Activated B cell treated with CpG ODN at 0.5 μM for 24 hours (primary cell): ENCODE data around the gene PKP4. TPM values are rescaled to one million over a fixed set of nuclear protein-coding genes. Genes with fewer than 3 reads are reported as not detected.

Source experiments
- ATAC-seq: fragments of 200-7000 bp; cut with Tn5 transposase; one replicate; pipeline ENCODE4 v1.10.0; 2021; ENCODE audit warnings: low read depth, mild to moderate bottlenecking, moderate library complexity
- CTCF ChIA-PET: fragments of 350-600 bp; sonication (Branson Sonifier 250); formaldehyde crosslinking; loops from one replicate; lab custom pipeline; 2021; ENCODE audit warnings: antibody characterized with exemption; lab: Charles Lee
- POLR2A ChIA-PET: fragments of 350-600 bp; sonication (Branson Sonifier 250); formaldehyde crosslinking; loops from one replicate; lab custom pipeline; 2021; ENCODE audit warnings: antibody characterized with exemption; lab: Charles Lee
- DNase-seq: peaks from one replicate; pipeline ENCODE4 v3.0.0; 2022
- H3K27ac Mint-ChIP-seq: one replicate; pipeline ENCODE4 v1.8.0; 2020; ENCODE audit warnings: mixed read lengths
- H3K27me3 Mint-ChIP-seq: one replicate; pipeline ENCODE4 v1.8.0; 2021; ENCODE audit warnings: mixed read lengths
- H3K36me3 Mint-ChIP-seq: one replicate; pipeline ENCODE4 v1.8.0; 2021; ENCODE audit warnings: low read depth, mixed read lengths
- H3K4me1 Mint-ChIP-seq: one replicate; pipeline ENCODE4 v1.8.0; 2021; ENCODE audit warnings: mixed read lengths
- H3K4me3 Mint-ChIP-seq: one replicate; pipeline ENCODE4 v1.8.0; 2020; ENCODE audit warnings: mild to moderate bottlenecking, mixed read lengths
- H3K9me3 Mint-ChIP-seq: one replicate; pipeline ENCODE4 v1.8.0; 2020; ENCODE audit warnings: mixed read lengths
- CTCF ChIP-seq: fragments of 200-600 bp; IDR thresholded peaks from one replicate; pipeline ENCODE4 v1.8.0; 2022; ENCODE audit warnings: antibody characterized with exemption, mild to moderate bottlenecking
- intact Hi-C: fragments of 100-400 bp; cut with micrococcal nuclease; formaldehyde crosslinking; loops from one replicate; pipeline ENCODE4 v1.15.1; 2024
- total RNA-seq: library from RNA; stranded (reverse); gene quantifications from 2 replicates; pipeline ENCODE4 v1.2.3, GENCODE V29; 2022

Gene PKP4
- total RNA-seq, 1 donor from 2014 or later, result 6.5 TPM

- no peak for TF ChIP-seq CTCF
- no peaks in the 10 kb centered on the region for H3K9me3 Mint-ChIP-seq
- no peak overlapping the region for H3K27ac Mint-ChIP-seq
- H3K4me3 Mint-ChIP-seq, result no peak overlapping the region
- H3K36me3 Mint-ChIP-seq, result no peaks in the 10 kb centered on the region
- ChIA-PET CTCF (no interaction called here), POLR2A (no interaction called here)
- intact Hi-C loops, result no loop called here
- DNase-seq (no peak), ATAC-seq (no peak)
- H3K4me1 Mint-ChIP-seq, result no peaks in the 10 kb centered on the region
- no peaks in the 10 kb centered on the region for H3K27me3 Mint-ChIP-seq
Measured at GRCh38 chr2:158668001-158668765, 211.4 kb downstream of the PKP4 start.

- Mint-ChIP-seq H3K9me3 (no peaks in the 10 kb centered on the region), H3K36me3 (no peaks in the 10 kb centered on the region), H3K4me3 (no peak overlapping the region), H3K27me3 (no peaks in the 10 kb centered on the region), H3K4me1 (no peaks in the 10 kb centered on the region), H3K27ac (no peak overlapping the region)
- intact Hi-C loops, result no loop called here
- POLR2A ChIA-PET, result no interaction called here
- no peak for ATAC-seq
- CTCF ChIA-PET, result no interaction called here
- no peak for DNase-seq
- no peak for TF ChIP-seq CTCF
Measured at GRCh38 chr2:158670292-158670691, 213.5 kb downstream of the PKP4 start.

- ATAC-seq, result no peak
- H3K4me3 Mint-ChIP-seq, result no peak overlapping the region
- H3K27me3 Mint-ChIP-seq, result no peaks in the 10 kb centered on the region
- H3K27ac Mint-ChIP-seq, result no peak overlapping the region
- H3K4me1 Mint-ChIP-seq, result no peaks in the 10 kb centered on the region
- TF ChIP-seq CTCF, result no peak
- H3K36me3 Mint-ChIP-seq, result no peaks in the 10 kb centered on the region
- H3K9me3 Mint-ChIP-seq, result no peaks in the 10 kb centered on the region
- CTCF ChIA-PET, result no interaction called here
- no peak for DNase-seq
- intact Hi-C loops, result no loop called here
- POLR2A ChIA-PET, result no interaction called here
Measured at GRCh38 chr2:158671360-158672245, 214.9 kb downstream of the PKP4 start.

- ATAC-seq (no peak), DNase-seq (no peak)
- H3K9me3 Mint-ChIP-seq, result no peaks in the 10 kb centered on the region
- ChIA-PET POLR2A (no interaction called here), CTCF (no interaction called here)
- H3K27ac Mint-ChIP-seq, result no peak overlapping the region
- H3K27me3 Mint-ChIP-seq, result no peaks in the 10 kb centered on the region
- no peak overlapping the region for H3K4me3 Mint-ChIP-seq
- intact Hi-C loops, result no loop called here
- H3K36me3 Mint-ChIP-seq, result no peaks in the 10 kb centered on the region
- H3K4me1 Mint-ChIP-seq, result no peaks in the 10 kb centered on the region
- TF ChIP-seq CTCF, result no peak
Measured at GRCh38 chr2:158676295-158676694, 219.5 kb downstream of the PKP4 start.

GRCh38 chr2:158676696-158677095 is 219.9 kb downstream of the PKP4 start:
- DNase-seq, result no peak
- intact Hi-C loops, result no loop called here
- no peak for ATAC-seq
- CTCF ChIA-PET, result no interaction called here
- H3K4me3 Mint-ChIP-seq, result no peak overlapping the region
- POLR2A ChIA-PET, result no interaction called here
- no peaks in the 10 kb centered on the region for H3K9me3 Mint-ChIP-seq
- no peak for TF ChIP-seq CTCF
- no peaks in the 10 kb centered on the region for H3K36me3 Mint-ChIP-seq
- H3K27me3 Mint-ChIP-seq, result no peaks in the 10 kb centered on the region
- no peak overlapping the region for H3K27ac Mint-ChIP-seq
- no peaks in the 10 kb centered on the region for H3K4me1 Mint-ChIP-seq
